Endodermal cell (in vitro differentiated cells): Measurements from ENCODE around the gene FOXN4. TPM values are rescaled to one million over a fixed set of nuclear protein-coding genes. Genes with fewer than 3 reads are reported as not detected.

Experiments used
- DNase-seq: peaks from one replicate; pipeline ENCODE4 v3.0.0-alpha.2; 2017
- H3K27ac ChIP-seq: 2 replicates; pipeline ENCODE4 v1.5.1; 2013; ENCODE audit warnings: mild to moderate bottlenecking, low read depth, low read length, moderate library complexity
- H3K27me3 ChIP-seq: 2 replicates; pipeline ENCODE4 v1.6.1; 2013; ENCODE audit warnings: mild to moderate bottlenecking, low read length, moderate library complexity; ENCODE audit not compliant: insufficient read depth, control insufficient read depth, poor library complexity, severe bottlenecking
- H3K36me3 ChIP-seq: 2 replicates; pipeline ENCODE4 v1.7.0; 2013; ENCODE audit warnings: mild to moderate bottlenecking, low read length, moderate library complexity; ENCODE audit not compliant: control insufficient read depth, insufficient read depth
- H3K4me1 ChIP-seq: one replicate; pipeline ENCODE4 v1.7.0; 2013; ENCODE audit warnings: low read length; ENCODE audit not compliant: control insufficient read depth, insufficient read depth
- H3K4me3 ChIP-seq: 2 replicates; pipeline ENCODE4 v1.5.1; 2013; ENCODE audit warnings: mild to moderate bottlenecking, low read length, moderate library complexity
- H3K9ac ChIP-seq: 2 replicates; pipeline ENCODE4 v1.6.1; 2013; ENCODE audit warnings: mild to moderate bottlenecking, low read length, moderate library complexity; ENCODE audit not compliant: poor library complexity, severe bottlenecking; ENCODE audit errors: extremely low read depth
- H3K9me3 ChIP-seq: 2 replicates; pipeline ENCODE4 v1.6.1; 2013; ENCODE audit warnings: mild to moderate bottlenecking, low read length, moderate library complexity; ENCODE audit not compliant: control insufficient read depth
- H3K27ac Mint-ChIP-seq: 2 replicates; pipeline ENCODE4 v1.8.0; 2020; ENCODE audit warnings: mixed read lengths
- H3K27me3 Mint-ChIP-seq: 2 replicates; pipeline ENCODE4 v1.8.0; 2021; ENCODE audit warnings: mild to moderate bottlenecking, mixed read lengths; ENCODE audit not compliant: insufficient read depth
- H3K36me3 Mint-ChIP-seq: 2 replicates; pipeline ENCODE4 v1.8.0; 2020; ENCODE audit warnings: low read depth, mixed read lengths
- H3K4me1 Mint-ChIP-seq: 2 replicates; pipeline ENCODE4 v1.8.0; 2020; ENCODE audit warnings: mixed read lengths
- H3K4me3 Mint-ChIP-seq: 2 replicates; pipeline ENCODE4 v1.8.0; 2020; ENCODE audit warnings: mild to moderate bottlenecking, moderate library complexity, mixed read lengths
- H3K9me3 Mint-ChIP-seq: 2 replicates; pipeline ENCODE4 v1.8.0; 2020; ENCODE audit warnings: mild to moderate bottlenecking, mixed read lengths
- CTCF ChIP-seq: fragments of 200-600 bp; sonication (generic); conservative IDR thresholded peaks from 2 replicates; pipeline ENCODE4 v1.5.0; 2021; ENCODE audit warnings: antibody characterized with exemption, mild to moderate bottlenecking
- WGBS, 2 experiments: methylation state at CpG; one replicate each; pipeline versions ENCODE4 v1.1.5 to v1.1.7; 2013; ENCODE audit warnings: missing lambda C conversion rate in 2 of 2, mixed read lengths in 1 of 2; ENCODE audit not compliant: insufficient coverage in 1 of 2, insufficient read length in 1 of 2; 5-methylcytosine and 5-hydroxymethylcytosine counted together
- total RNA-seq, 2 donors: library from RNA; stranded (reverse); fragmentation: NEBNext Ultra II Directional in 1 of 2; extraction: Animal tissue kit (Norgen Biotek cat#: 25700) in 1 of 2; gene quantifications; 2 replicates in 1 of 2; 3 replicates in 1 of 2; pipeline ENCODE4 v1.2.1, GENCODE V29; 2021

FOXN4 gene
- total RNA-seq, 2 donors from 2014 or later: 0.20 to 0.55 TPM

- Mint-ChIP-seq H3K9me3 (no peaks in the 10 kb centered on the region), H3K4me3 (no peak overlapping the region), H3K4me1 (peaks cover 9% of the 10 kb centered on the region), H3K27me3 (no peaks in the 10 kb centered on the region), H3K27ac (no peak overlapping the region), H3K36me3 (no peaks in the 10 kb centered on the region)
- Histone ChIP-seq H3K27me3 (no peaks in the 10 kb centered on the region), H3K4me3 (no peak overlapping the region), H3K9ac (no peak overlapping the region), H3K9me3 (no peaks in the 10 kb centered on the region), H3K4me1 (no peaks in the 10 kb centered on the region), H3K36me3 (no peaks in the 10 kb centered on the region), H3K27ac (no peak overlapping the region)
- no peak for TF ChIP-seq CTCF
- 89 to 92% methylated on average over 8 to 10 of the region's 10 CpGs for WGBS, 2 experiments
- DNase-seq: no peak
Measured at GRCh38 chr12:109278912-109279311, 30.2 kb downstream of the FOXN4 start.

- Mint-ChIP-seq H3K9me3 (no peaks in the 10 kb centered on the region), H3K36me3 (no peaks in the 10 kb centered on the region), H3K4me3 (no peak overlapping the region), H3K4me1 (peaks cover 9% of the 10 kb centered on the region), H3K27ac (no peak overlapping the region), H3K27me3 (peaks cover 4% of the 10 kb centered on the region)
- no peaks in the 10 kb centered on the region for H3K27me3 ChIP-seq
- TF ChIP-seq CTCF: peak; percentile 35
- H3K4me1 ChIP-seq: no peaks in the 10 kb centered on the region
- H3K4me3 ChIP-seq: no peak overlapping the region
- H3K27ac ChIP-seq: no peak overlapping the region
- no peaks in the 10 kb centered on the region for H3K36me3 ChIP-seq
- H3K9ac ChIP-seq: no peak overlapping the region
- no peak for DNase-seq
- no peaks in the 10 kb centered on the region for H3K9me3 ChIP-seq
- WGBS, 2 experiments: 84 to 88% methylated on average over 10 to 15 of the region's 15 CpGs
Measured at GRCh38 chr12:109277899-109278762, 31.0 kb downstream of the FOXN4 start.

- no peaks in the 10 kb centered on the region for H3K9me3 ChIP-seq
- H3K27me3 ChIP-seq: no peaks in the 10 kb centered on the region
- Mint-ChIP-seq H3K4me1 (peaks cover 9% of the 10 kb centered on the region), H3K27ac (no peak overlapping the region), H3K9me3 (no peaks in the 10 kb centered on the region), H3K4me3 (no peak overlapping the region), H3K36me3 (no peaks in the 10 kb centered on the region), H3K27me3 (peaks cover 5% of the 10 kb centered on the region)
- no peaks in the 10 kb centered on the region for H3K36me3 ChIP-seq
- no peak overlapping the region for H3K27ac ChIP-seq
- 85 to 91% methylated on average over 7 to 8 of the region's 8 CpGs for WGBS, 2 experiments
- no peak for TF ChIP-seq CTCF
- H3K4me3 ChIP-seq: no peak overlapping the region
- DNase-seq: no peak
- H3K4me1 ChIP-seq: no peaks in the 10 kb centered on the region
- no peak overlapping the region for H3K9ac ChIP-seq
Measured at GRCh38 chr12:109277255-109277898, 31.7 kb downstream of the FOXN4 start.
